Progenitor cell of endocrine pancreas (in vitro differentiated cells): ENCODE results near the gene FLNA. TPM values are rescaled to one million over a fixed set of nuclear protein-coding genes. Genes with fewer than 3 reads are reported as not detected.

Experiments used
- total RNA-seq: library from RNA; stranded (reverse); gene quantifications from 2 replicates; pipeline ENCODE4 v1.2.1, GENCODE V29; 2021

FLNA gene
- total RNA-seq, 1 donor from 2014 or later = 777 TPM

Other genes with a start within 250 kb of the FLNA start
- gene OPN1LW, start 230.4 kb downstream of the FLNA start, total RNA-seq = not detected in 2 replicates
- gene OPN1MW, start 192.0 kb downstream of the FLNA start, total RNA-seq = not detected in 2 replicates
- gene OPN1MW2, start 154.9 kb downstream of the FLNA start, total RNA-seq = not detected in 2 replicates
- not detected in 2 replicates for gene OPN1MW3, start 117.1 kb downstream of the FLNA start, total RNA-seq
- not detected in 2 replicates for gene TEX28, start 79.5 kb downstream of the FLNA start, total RNA-seq
- not detected in 2 replicates for gene TKTL1, start 78.8 kb downstream of the FLNA start, total RNA-seq
- gene EMD, start 4.7 kb upstream of the FLNA start, total RNA-seq = 42.5 and 45.9 TPM in 2 replicates
- gene RPL10, start 23.7 kb upstream of the FLNA start, total RNA-seq = 2,364 and 2,443 TPM in 2 replicates
- 12.7 and 14.3 TPM in 2 replicates for gene DNASE1L1, start 34.6 kb upstream of the FLNA start, total RNA-seq
- 34.5 and 38.4 TPM in 2 replicates for gene TAFAZZIN, start 36.9 kb upstream of the FLNA start, total RNA-seq
- gene ATP6AP1, start 54.0 kb upstream of the FLNA start, total RNA-seq = 82.1 and 87.5 TPM in 2 replicates
- 149 and 151 TPM in 2 replicates for gene GDI1, start 62.5 kb upstream of the FLNA start, total RNA-seq
- gene FAM50A, start 69.5 kb upstream of the FLNA start, total RNA-seq = 65.8 and 66.7 TPM in 2 replicates
- 135 and 148 TPM in 2 replicates for gene PLXNA3, start 83.6 kb upstream of the FLNA start, total RNA-seq
- 12.8 and 13.5 TPM in 2 replicates for gene LAGE3, start 104.6 kb upstream of the FLNA start, total RNA-seq
- gene UBL4A, start 112.0 kb upstream of the FLNA start, total RNA-seq = 17.7 and 20.0 TPM in 2 replicates
- gene SLC10A3, start 116.0 kb upstream of the FLNA start, total RNA-seq = 10.4 and 10.9 TPM in 2 replicates
- 29.5 and 34.3 TPM in 2 replicates for gene FAM3A, start 141.6 kb upstream of the FLNA start, total RNA-seq
- gene G6PD, start 172.2 kb upstream of the FLNA start, total RNA-seq = 47.7 and 55.1 TPM in 2 replicates
- gene IKBKG, start 173.0 kb upstream of the FLNA start, total RNA-seq = 16.7 and 19.1 TPM in 2 replicates
- not detected in 2 replicates for gene CTAG1A, start 210.5 kb upstream of the FLNA start, total RNA-seq
- not detected in 2 replicates for gene CTAG1B, start 244.6 kb upstream of the FLNA start, total RNA-seq